GM19438 (cell line): Measurements from ENCODE around the gene RUFY4.
"Not testable (repeated sequence)": the region's sequence is repeated elsewhere in the genome, so short reads cannot be mapped to it uniquely, and the experiment has no call there.

Experiments
- ATAC-seq: cut with Tn5 transposase; IDR thresholded peaks from one replicate; pipeline ENCODE4 v1.9.1; 2021; ENCODE audit warnings: low read depth; ENCODE audit not compliant: unreplicated experiment

The RUFY4 gene

GRCh38 chr2:218031261-218031660 lies 37.8 kb upstream of the RUFY4 start:
- ATAC-seq, result no peak

- ATAC-seq, result no peak
Measured at GRCh38 chr2:218031771-218032257, 37.2 kb upstream of the RUFY4 start.

- no peak for ATAC-seq
Measured at GRCh38 chr2:218032336-218033171, 36.5 kb upstream of the RUFY4 start.

GRCh38 chr2:218033208-218033589 lies 35.9 kb upstream of the RUFY4 start:
- no peak for ATAC-seq

GRCh38 chr2:218033590-218034496 lies 35.2 kb upstream of the RUFY4 start:
- no peak for ATAC-seq

GRCh38 chr2:218034497-218035213 lies 34.4 kb upstream of the RUFY4 start:
- ATAC-seq, result peak; percentile 92

GRCh38 chr2:218035463-218036100 lies 33.5 kb upstream of the RUFY4 start:
- no peak for ATAC-seq

- ATAC-seq, result no peak
Measured at GRCh38 chr2:218036371-218036770, 32.7 kb upstream of the RUFY4 start.

GRCh38 chr2:218039171-218039570 lies 29.9 kb upstream of the RUFY4 start:
- ATAC-seq, result no peak

GRCh38 chr2:218040883-218041282 lies 28.2 kb upstream of the RUFY4 start:
- ATAC-seq, result no peak

GRCh38 chr2:218041302-218042168 lies 27.5 kb upstream of the RUFY4 start:
- no peak for ATAC-seq

GRCh38 chr2:218043100-218043499 lies 26.0 kb upstream of the RUFY4 start:
- ATAC-seq, result no peak

- no peak for ATAC-seq
Measured at GRCh38 chr2:218043701-218044109, 25.3 kb upstream of the RUFY4 start.

GRCh38 chr2:218044599-218044998 lies 24.5 kb upstream of the RUFY4 start:
- ATAC-seq, result not testable (repeated sequence)

GRCh38 chr2:218046238-218046637 lies 22.8 kb upstream of the RUFY4 start:
- no peak for ATAC-seq

- ATAC-seq, result no peak
Measured at GRCh38 chr2:218047536-218048225, 21.4 kb upstream of the RUFY4 start.

- no peak for ATAC-seq
Measured at GRCh38 chr2:218051903-218052302, 17.1 kb upstream of the RUFY4 start.

GRCh38 chr2:218059289-218059688 lies 9.8 kb upstream of the RUFY4 start:
- ATAC-seq, result no peak

- ATAC-seq, result no peak
Measured at GRCh38 chr2:218060118-218060517, 8.9 kb upstream of the RUFY4 start.
